Stimulated activated naive CD8-positive, alpha-beta T cell treated with anti-CD3 and anti-CD28 coated beads, Interleukin-15, amount 100 ng/mL, for 72 hours (primary cell): ENCODE results near the gene SCLY.

Experiments used
- ATAC-seq: fragments of 150-1000 bp; cut with Tn5 transposase; 2 replicates; pipeline ENCODE4 v1.10.0; 2021; ENCODE audit warnings: mild to moderate bottlenecking, moderate library complexity
- DNase-seq, 2 donors: peaks; one replicate each; pipeline ENCODE4 v3.0.0; 2021 to 2022
- H3K27ac Mint-ChIP-seq, 2 donors: one replicate each; pipeline ENCODE4 v1.8.0; 2022; ENCODE audit warnings: mild to moderate bottlenecking in 2 of 2, mixed read lengths in 2 of 2, moderate library complexity in 2 of 2
- H3K27me3 Mint-ChIP-seq: one replicate; pipeline ENCODE4 v1.8.0; 2022; ENCODE audit warnings: mixed read lengths
- H3K4me1 Mint-ChIP-seq: one replicate; pipeline ENCODE4 v1.8.0; 2022; ENCODE audit warnings: mild to moderate bottlenecking, mixed read lengths
- H3K4me3 Mint-ChIP-seq, 2 donors: one replicate each; pipeline ENCODE4 v1.8.0; 2022; ENCODE audit warnings: mild to moderate bottlenecking in 2 of 2, mixed read lengths in 2 of 2, moderate library complexity in 1 of 2
- H3K9me3 Mint-ChIP-seq, 2 donors: one replicate each; pipeline ENCODE4 v1.8.0; 2022; ENCODE audit warnings: mixed read lengths in 2 of 2

SCLY gene

GRCh38 chr2:238079874-238080327, 19.1 kb downstream of the SCLY start:
- H3K9me3 Mint-ChIP-seq, result no peaks in the 10 kb centered on the region
- H3K4me3 Mint-ChIP-seq, result no peak overlapping the region
- DNase-seq (no peak), ATAC-seq (no peak)
- H3K27me3 Mint-ChIP-seq, result no peaks in the 10 kb centered on the region
- H3K4me1 Mint-ChIP-seq, result peaks cover 33% of the 10 kb centered on the region
- H3K27ac Mint-ChIP-seq, result no peak overlapping the region

- H3K4me1 Mint-ChIP-seq, result peaks cover 27% of the 10 kb centered on the region
- no peak for ATAC-seq
- no peak overlapping the region for H3K4me3 Mint-ChIP-seq
- no peak for DNase-seq
- peak overlapping the region in 1 of 2 donors; percentile 66 for H3K27ac Mint-ChIP-seq
- no peaks in the 10 kb centered on the region for H3K27me3 Mint-ChIP-seq
- H3K9me3 Mint-ChIP-seq, result no peaks in the 10 kb centered on the region
Measured at GRCh38 chr2:238080518-238080917, 19.7 kb downstream of the SCLY start.

- no peaks in the 10 kb centered on the region for H3K9me3 Mint-ChIP-seq
- no peaks in the 10 kb centered on the region for H3K27me3 Mint-ChIP-seq
- DNase-seq (no peak), ATAC-seq (no peak)
- no peak overlapping the region for H3K4me3 Mint-ChIP-seq
- H3K27ac Mint-ChIP-seq, result peak overlapping the region in 1 of 2 donors; percentile 66
- H3K4me1 Mint-ChIP-seq, result peaks cover 21% of the 10 kb centered on the region
Measured at GRCh38 chr2:238081150-238081549, 20.3 kb downstream of the SCLY start.

GRCh38 chr2:238081561-238081960, 20.8 kb downstream of the SCLY start:
- ATAC-seq, result no peak
- H3K4me3 Mint-ChIP-seq, result no peak overlapping the region
- DNase-seq, result no peak

GRCh38 chr2:238082151-238082550, 21.4 kb downstream of the SCLY start:
- H3K4me1 Mint-ChIP-seq, result peaks cover 11% of the 10 kb centered on the region
- H3K27ac Mint-ChIP-seq, result no peak overlapping the region
- H3K9me3 Mint-ChIP-seq, result no peaks in the 10 kb centered on the region
- H3K4me3 Mint-ChIP-seq, result no peak overlapping the region
- DNase-seq, result no peak
- ATAC-seq, result no peak
- no peaks in the 10 kb centered on the region for H3K27me3 Mint-ChIP-seq

More at GRCh38 chr2:238081561-238081960, 20.8 kb downstream of the SCLY start:
- Mint-ChIP-seq H3K27me3 (no peaks in the 10 kb centered on the region), H3K4me1 (peaks cover 17% of the 10 kb centered on the region), H3K9me3 (no peaks in the 10 kb centered on the region), H3K27ac (no peak overlapping the region)

- Mint-ChIP-seq H3K4me1 (peaks cover 4% of the 10 kb centered on the region), H3K27ac (no peak overlapping the region), H3K4me3 (no peak overlapping the region), H3K9me3 (no peaks in the 10 kb centered on the region), H3K27me3 (no peaks in the 10 kb centered on the region)
- ATAC-seq (no peak), DNase-seq (no peak)
Measured at GRCh38 chr2:238082827-238083226, 22.0 kb downstream of the SCLY start.

GRCh38 chr2:238083919-238084318, 23.1 kb downstream of the SCLY start:
- DNase-seq, result no peak
- no peaks in the 10 kb centered on the region for H3K4me1 Mint-ChIP-seq

GRCh38 chr2:238084761-238085160, 24.0 kb downstream of the SCLY start:
- Mint-ChIP-seq H3K9me3 (no peaks in the 10 kb centered on the region), H3K4me3 (no peak overlapping the region), H3K27me3 (no peaks in the 10 kb centered on the region), H3K27ac (no peak overlapping the region), H3K4me1 (no peaks in the 10 kb centered on the region)
- no peak for DNase-seq
- ATAC-seq, result no peak

More at GRCh38 chr2:238083919-238084318, 23.1 kb downstream of the SCLY start:
- H3K9me3 Mint-ChIP-seq, result no peaks in the 10 kb centered on the region
- H3K27ac Mint-ChIP-seq, result peak overlapping the region in 1 of 2 donors; percentile 12
- H3K4me3 Mint-ChIP-seq, result no peak overlapping the region
- ATAC-seq, result no peak
- H3K27me3 Mint-ChIP-seq, result no peaks in the 10 kb centered on the region

GRCh38 chr2:238085899-238086298, 25.1 kb downstream of the SCLY start:
- Mint-ChIP-seq H3K4me1 (no peaks in the 10 kb centered on the region), H3K27ac (no peak overlapping the region), H3K4me3 (no peak overlapping the region), H3K9me3 (no peaks in the 10 kb centered on the region), H3K27me3 (no peaks in the 10 kb centered on the region)
- DNase-seq (no peak), ATAC-seq (no peak)

GRCh38 chr2:238087211-238087610, 26.4 kb downstream of the SCLY start:
- Mint-ChIP-seq H3K27me3 (no peaks in the 10 kb centered on the region), H3K4me1 (no peaks in the 10 kb centered on the region), H3K9me3 (no peaks in the 10 kb centered on the region), H3K27ac (no peak overlapping the region), H3K4me3 (no peak overlapping the region)
- DNase-seq (no peak), ATAC-seq (no peak)

GRCh38 chr2:238090887-238091286, 30.1 kb downstream of the SCLY start:
- no peak for DNase-seq
- no peak overlapping the region for H3K27ac Mint-ChIP-seq
- no peaks in the 10 kb centered on the region for H3K27me3 Mint-ChIP-seq
- no peak overlapping the region for H3K4me3 Mint-ChIP-seq
- no peak for ATAC-seq
- H3K9me3 Mint-ChIP-seq, result no peaks in the 10 kb centered on the region
- no peaks in the 10 kb centered on the region for H3K4me1 Mint-ChIP-seq

GRCh38 chr2:238091436-238092060, 30.7 kb downstream of the SCLY start:
- peak overlapping the region in 1 of 2 donors; percentile 83 for H3K27ac Mint-ChIP-seq
- ATAC-seq (no peak), DNase-seq (no peak)
- H3K9me3 Mint-ChIP-seq, result no peaks in the 10 kb centered on the region
- H3K4me3 Mint-ChIP-seq, result no peak overlapping the region
- H3K4me1 Mint-ChIP-seq, result no peaks in the 10 kb centered on the region
- H3K27me3 Mint-ChIP-seq, result no peaks in the 10 kb centered on the region

- no peak for DNase-seq
- Mint-ChIP-seq H3K4me3 (no peak overlapping the region), H3K27me3 (no peaks in the 10 kb centered on the region), H3K9me3 (no peaks in the 10 kb centered on the region), H3K27ac (peak overlapping the region in 1 of 2 donors; percentile 23), H3K4me1 (peaks cover 3% of the 10 kb centered on the region)
- ATAC-seq, result no peak
Measured at GRCh38 chr2:238092486-238093035, 31.8 kb downstream of the SCLY start.

- H3K27me3 Mint-ChIP-seq, result no peaks in the 10 kb centered on the region
- ATAC-seq (peak; percentile 33), DNase-seq (no peak)
- no peak overlapping the region for H3K27ac Mint-ChIP-seq
- H3K4me1 Mint-ChIP-seq, result peaks cover 11% of the 10 kb centered on the region
- H3K9me3 Mint-ChIP-seq, result no peaks in the 10 kb centered on the region
- H3K4me3 Mint-ChIP-seq, result no peak overlapping the region
Measured at GRCh38 chr2:238093181-238094140, 32.7 kb downstream of the SCLY start.

GRCh38 chr2:238094438-238095022, 33.7 kb downstream of the SCLY start:
- ATAC-seq, result no peak
- DNase-seq, result no peak
- H3K4me3 Mint-ChIP-seq, result no peak overlapping the region
- H3K27ac Mint-ChIP-seq, result peak overlapping the region in 1 of 2 donors; percentile 50
- H3K4me1 Mint-ChIP-seq, result peaks cover 19% of the 10 kb centered on the region
- no peaks in the 10 kb centered on the region for H3K9me3 Mint-ChIP-seq
- no peaks in the 10 kb centered on the region for H3K27me3 Mint-ChIP-seq
